Measurements from ENCODE around the gene SVIL. TPM values are rescaled to one million over a fixed set of nuclear protein-coding genes. Genes with fewer than 3 reads are reported as not detected.
"Not testable (repeated sequence)": the region's sequence is repeated elsewhere in the genome, so short reads cannot be mapped to it uniquely, and the experiment has no call there.

Gene SVIL
- total RNA-seq, 1 experiment from 2014 or later = 15.3 TPM

DNA sequence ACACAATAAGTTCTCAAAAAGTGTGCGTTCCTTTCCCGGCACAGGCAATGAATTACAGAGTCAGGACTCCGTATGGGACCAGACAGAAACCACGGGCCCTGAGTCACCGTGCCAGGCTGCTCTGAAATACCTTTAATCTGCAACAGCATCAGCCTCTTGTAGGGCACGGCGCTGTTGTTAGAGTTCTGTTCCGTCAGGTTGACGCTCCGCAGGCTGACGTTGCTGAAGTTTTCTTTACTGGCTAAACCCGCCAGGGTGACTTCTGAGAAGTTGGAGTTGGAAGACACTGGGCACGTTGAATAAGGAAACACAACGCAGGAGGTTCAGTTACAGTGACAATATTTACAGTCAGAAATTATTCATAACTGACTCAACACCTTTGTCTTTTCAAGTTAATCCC is 146.3 kb downstream of the SVIL start:
- not testable (repeated sequence) for H2AFZ ChIP-seq (ENCODE audit: low read length); H3K14ac ChIP-seq (ENCODE audit: insufficient read depth, low read length); H3K9me3 Mint-ChIP-seq; H3K27ac ChIP-seq (ENCODE audit: insufficient read length, low read depth, low read length); H3K79me1 ChIP-seq (ENCODE audit: insufficient read depth, low read depth, low read length, poor library complexity, severe bottlenecking); H3K23ac ChIP-seq (ENCODE audit: insufficient read length, low read depth, low read length); H4K8ac ChIP-seq (replicated peaks; ENCODE audit: insufficient read length, low read depth, low read length); H2BK5ac ChIP-seq (ENCODE audit: insufficient read length, low read length); H2BK20ac ChIP-seq (ENCODE audit: low read depth, low read length, poor library complexity, severe bottlenecking); H2BK15ac ChIP-seq (ENCODE audit: low read depth, low read length); H3K27me3 ChIP-seq (ENCODE audit: insufficient read depth, low read length); H3K9ac ChIP-seq (ENCODE audit: extremely low read depth, insufficient read length, low read length); H3K79me2 ChIP-seq (ENCODE audit: insufficient read depth, low read length); H4K20me1 ChIP-seq (ENCODE audit: control insufficient read depth, insufficient read depth, insufficient read length); H4K91ac ChIP-seq (ENCODE audit: insufficient read length, low read depth, low read length); H3K4me3 Mint-ChIP-seq; H3K56ac ChIP-seq (ENCODE audit: insufficient read length, low read depth, low read length); H3K23me2 ChIP-seq (ENCODE audit: insufficient read length, low read depth, low read length, poor library complexity, severe bottlenecking); H3T11ph ChIP-seq (ENCODE audit: low read length); H3K4me2 ChIP-seq (ENCODE audit: insufficient read depth, insufficient read length, low read length); H3K9me3 ChIP-seq (ENCODE audit: control insufficient read depth, low read depth, low read length); H4K5ac ChIP-seq (ENCODE audit: insufficient read length, low read depth, low read length); H3K4me1 ChIP-seq (ENCODE audit: insufficient read depth, low read length); H2BK120ac ChIP-seq (ENCODE audit: low read depth, low read length, poor library complexity, severe bottlenecking); H3K18ac ChIP-seq (ENCODE audit: insufficient read length, low read depth, low read length); H3K27ac Mint-ChIP-seq; H3K4ac ChIP-seq (ENCODE audit: low read depth, low read length); H2BK12ac ChIP-seq (ENCODE audit: insufficient read length, low read depth, low read length); H3K27me3 Mint-ChIP-seq (ENCODE audit: low read depth); H2AK5ac ChIP-seq (ENCODE audit: insufficient read length, low read length); DNase-seq
- peaks cover 11 to 13% of the 10 kb centered on the region in 2 experiments for H3K4me1 Mint-ChIP-seq
- WGBS (ENCODE audit: extremely low coverage, insufficient read length, low lambda C conversion rate) = no CpG with 5 or more reads among the region's 14 CpGs
- H3K36me3 Mint-ChIP-seq (ENCODE audit: insufficient read depth in 1 of 3, low read depth in 3 of 3) = peaks cover 2 to 45% (median 4%) of the 10 kb centered on the region in 3 experiments; a peak in 6 of 7 replicates
